Measurements from ENCODE around the gene COMMD10. TPM values are rescaled to one million over a fixed set of nuclear protein-coding genes. Genes with fewer than 3 reads are reported as not detected.

Gene COMMD10
- total RNA-seq, 1 donor from 2014 or later, result 39.8 TPM

DNA sequence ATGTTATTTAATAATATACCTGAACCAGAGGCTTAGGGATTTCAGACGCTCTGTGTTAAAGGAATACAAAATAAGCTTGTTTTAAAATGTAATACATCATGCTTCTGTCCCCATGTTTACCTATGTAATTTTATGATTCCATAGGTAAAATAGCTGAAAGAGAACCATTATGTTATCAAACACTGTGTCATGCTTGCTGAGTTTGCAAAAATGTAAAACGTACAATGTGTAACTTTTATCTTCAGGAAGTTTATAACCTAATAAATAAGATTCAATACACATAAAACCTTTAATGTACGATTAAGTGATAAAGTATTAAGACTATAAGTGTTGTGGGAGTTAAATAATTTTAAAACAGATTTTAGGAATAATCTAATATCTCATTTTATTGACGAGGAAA lies 94.1 kb downstream of the COMMD10 start:
- DNase-seq (ENCODE audit: extremely low read depth, low read depth, low spot score), result no peak

DNA sequence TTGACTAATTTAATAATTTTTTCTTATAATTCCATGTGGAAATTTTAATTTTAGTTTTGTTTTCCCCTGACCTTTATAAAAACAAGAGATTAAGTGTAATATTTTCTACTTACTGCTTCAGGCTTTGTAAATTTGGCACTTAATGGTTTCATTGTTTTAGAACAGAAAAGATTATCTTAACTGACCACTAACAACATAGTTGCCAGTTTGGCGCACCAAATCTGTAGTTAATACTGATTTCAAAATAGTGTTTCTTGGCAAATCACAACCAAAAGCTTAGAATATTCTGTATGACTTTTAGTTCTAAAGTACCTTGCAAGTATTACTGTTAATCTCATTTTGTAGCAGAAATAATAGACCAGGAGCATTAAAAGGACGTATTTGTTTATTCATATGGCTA lies 124.3 kb downstream of the COMMD10 start:
- no peak for DNase-seq (ENCODE audit: extremely low read depth, low read depth, low spot score)

DNA sequence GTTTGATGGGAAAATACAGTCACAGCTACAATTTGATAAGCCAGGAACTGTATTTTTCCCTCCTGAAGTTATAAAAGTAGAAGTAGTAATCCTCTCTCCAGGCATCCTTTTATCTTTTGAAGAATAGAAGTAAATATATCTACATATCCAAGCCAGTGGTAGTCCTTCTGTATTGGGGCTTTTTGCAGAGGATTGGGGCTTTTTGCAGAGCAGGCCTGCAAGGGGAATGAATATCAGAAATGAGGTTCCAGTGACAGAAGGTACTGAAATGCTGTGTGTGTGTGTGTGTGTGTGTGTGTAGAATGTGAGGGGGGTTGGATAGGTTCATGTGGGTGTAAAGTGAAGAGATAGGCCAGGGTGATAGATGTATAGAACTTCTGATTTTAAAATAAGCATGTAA lies 127.4 kb downstream of the COMMD10 start:
- no peak for DNase-seq (ENCODE audit: extremely low read depth, low read depth, low spot score)

DNA sequence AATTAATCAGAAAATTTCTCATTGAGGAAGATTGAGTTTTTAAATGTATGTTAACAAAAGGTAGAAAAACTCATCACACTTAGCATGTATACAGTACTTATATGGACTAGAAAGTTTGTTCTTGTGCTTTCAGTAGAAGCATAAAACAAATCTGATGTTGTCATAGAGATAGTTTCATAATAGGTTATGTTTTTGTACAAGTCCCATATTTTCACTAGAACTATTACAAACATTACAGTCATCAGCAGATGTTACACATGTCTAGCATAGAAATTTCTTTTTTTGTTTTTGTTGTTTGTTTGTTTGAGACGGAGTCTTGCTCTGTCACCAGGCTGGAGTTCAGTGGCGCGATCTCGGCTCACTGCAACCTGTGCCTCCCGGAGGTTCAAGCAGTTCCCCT lies 131.4 kb downstream of the COMMD10 start:
- DNase-seq (ENCODE audit: extremely low read depth, low read depth, low spot score), result no peak

DNA sequence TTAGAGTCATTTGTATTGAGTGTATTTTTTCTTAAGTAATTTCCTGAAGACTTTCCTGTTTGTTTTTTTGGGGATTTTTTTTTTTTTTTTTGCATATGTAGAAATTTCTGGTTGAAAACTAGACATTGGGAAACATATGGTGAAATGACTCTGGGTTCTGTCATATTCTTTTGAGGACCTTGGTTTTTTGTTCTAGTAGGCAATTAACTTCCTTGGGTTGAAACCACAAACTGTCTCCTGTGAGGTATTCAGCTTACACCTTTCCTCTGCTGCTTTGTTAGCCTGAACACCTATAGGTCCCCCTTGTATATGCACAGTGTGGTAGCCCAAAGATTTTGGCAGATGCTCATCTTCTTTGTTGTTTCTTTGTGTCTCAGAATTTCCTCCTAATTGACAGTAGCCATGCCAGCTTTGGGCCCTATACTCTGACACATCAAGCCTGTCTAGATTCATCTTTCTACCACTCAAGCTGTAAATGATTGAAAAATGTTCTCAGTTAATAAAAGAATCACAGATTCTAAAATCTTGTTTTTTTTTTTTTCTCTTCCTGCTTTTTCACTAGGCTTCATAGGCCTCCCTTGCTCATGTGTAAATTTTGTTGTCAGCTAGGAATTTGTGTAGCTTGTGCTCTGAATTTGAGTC lies 140.6 kb downstream of the COMMD10 start:
- DNase-seq (ENCODE audit: extremely low read depth, low read depth, low spot score), result no peak

DNA sequence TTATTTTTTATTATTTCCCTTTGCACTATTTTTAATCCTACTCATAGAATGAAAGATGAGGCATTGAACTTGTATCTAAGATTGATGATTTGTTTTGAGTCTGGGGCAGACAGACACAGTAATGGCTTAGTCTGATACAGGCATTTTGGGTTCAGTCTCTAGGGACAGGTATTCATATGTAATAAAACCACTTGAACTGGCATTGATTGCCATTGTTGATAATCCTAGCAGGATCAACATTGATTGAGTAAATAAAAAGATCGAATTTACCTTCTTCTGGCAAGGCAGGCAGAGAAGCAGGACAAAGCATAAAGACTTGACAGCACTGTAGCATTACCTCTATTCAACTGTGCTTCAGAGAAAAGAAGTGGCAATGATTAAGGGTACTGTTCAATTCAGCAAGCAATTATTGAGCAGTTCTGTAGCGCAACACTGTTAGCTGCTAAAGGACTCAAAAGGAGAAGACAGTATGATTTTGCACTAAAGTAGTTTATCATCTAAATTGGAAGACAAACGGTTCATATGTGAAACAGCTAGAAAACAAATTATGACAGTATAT lies 144.4 kb downstream of the COMMD10 start:
- DNase-seq (ENCODE audit: extremely low read depth, low read depth, low spot score), result no peak

DNA sequence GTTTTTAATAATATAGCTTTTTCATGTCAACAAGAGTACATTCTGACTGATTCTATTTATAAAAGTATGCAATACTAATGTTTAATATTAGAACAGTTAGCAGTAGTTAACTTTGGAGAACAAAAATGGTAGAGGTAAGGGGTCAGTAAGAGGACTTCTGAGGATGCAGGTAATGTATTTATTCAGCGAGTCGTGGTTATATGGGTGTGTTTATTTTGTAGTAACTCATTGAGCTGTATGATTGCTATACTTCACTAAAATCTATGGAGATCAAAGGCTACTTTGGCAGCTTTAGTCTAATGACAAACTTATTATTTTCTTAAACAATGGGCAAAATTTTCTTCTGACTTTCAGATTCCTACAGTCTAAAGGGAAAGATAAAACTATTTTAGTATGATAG lies 146.5 kb downstream of the COMMD10 start:
- DNase-seq (ENCODE audit: extremely low read depth, low read depth, low spot score), result no peak

DNA sequence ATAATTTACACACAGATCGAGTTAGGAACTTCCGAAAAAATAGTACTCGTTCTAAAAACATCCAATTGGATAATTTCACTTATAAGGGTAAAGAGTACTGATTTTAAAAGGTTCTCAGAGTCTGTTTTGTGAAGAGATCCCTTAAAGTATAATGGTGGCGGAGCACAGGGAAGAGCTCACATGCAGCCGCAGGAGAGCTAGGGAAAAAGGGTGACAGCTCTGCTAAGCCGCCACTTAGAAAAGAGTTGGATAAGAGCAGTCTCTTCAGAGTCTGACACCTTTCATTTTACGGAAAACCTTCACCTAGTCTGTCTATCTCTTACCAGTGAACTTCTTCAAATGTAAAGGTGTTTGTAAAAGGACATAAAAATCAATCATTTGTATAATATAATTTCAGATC lies 149.9 kb downstream of the COMMD10 start:
- DNase-seq (ENCODE audit: extremely low read depth, low read depth, low spot score), result no peak

DNA sequence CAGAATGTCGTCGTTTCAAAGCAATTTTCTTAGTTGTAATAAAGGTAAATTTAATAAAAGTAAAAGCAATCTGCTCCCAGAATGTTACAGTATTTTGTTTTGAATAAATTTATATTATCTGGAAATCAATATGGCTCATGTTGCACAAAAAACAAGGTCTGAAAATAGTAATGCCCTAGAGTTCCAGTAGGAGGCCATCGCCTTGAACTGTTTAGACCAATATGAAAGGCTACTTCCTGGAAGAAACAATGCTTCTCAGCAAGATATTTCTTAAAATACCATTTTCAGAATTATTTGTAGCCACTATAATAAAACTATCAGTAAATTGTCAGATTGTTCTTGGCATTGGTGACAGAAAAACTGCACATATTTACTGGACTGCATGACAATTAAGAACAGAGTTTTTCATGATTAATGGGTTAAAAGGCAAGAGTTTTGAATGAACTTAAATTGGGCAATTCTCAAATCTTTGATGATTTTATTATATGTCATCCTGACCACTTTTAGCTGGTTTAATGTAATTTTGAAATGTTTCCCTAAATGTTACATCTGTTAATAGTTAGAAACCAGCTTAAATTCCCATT lies 153.2 kb downstream of the COMMD10 start:
- no peak for DNase-seq (ENCODE audit: extremely low read depth, low read depth, low spot score)

DNA sequence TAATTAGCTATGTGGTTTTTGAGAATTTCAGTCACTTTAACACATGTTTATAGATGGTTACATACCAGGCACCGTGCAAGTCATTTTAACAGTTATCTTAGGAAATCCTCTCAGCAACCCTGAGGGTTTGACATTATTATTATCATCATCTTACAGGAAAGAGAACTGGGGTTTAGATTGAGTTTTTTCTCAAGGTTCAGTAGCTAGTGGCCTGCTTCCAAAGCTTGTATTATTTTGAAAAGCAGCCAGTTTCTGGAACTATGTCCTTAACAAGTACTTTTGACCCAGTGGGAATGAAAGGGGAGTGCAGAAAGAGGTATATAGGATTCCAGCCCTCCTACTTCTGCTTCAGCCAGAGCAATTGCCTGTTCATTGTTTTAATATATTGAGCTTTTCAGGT lies 157.5 kb downstream of the COMMD10 start:
- no peak for DNase-seq (ENCODE audit: extremely low read depth, low read depth, low spot score)

DNA sequence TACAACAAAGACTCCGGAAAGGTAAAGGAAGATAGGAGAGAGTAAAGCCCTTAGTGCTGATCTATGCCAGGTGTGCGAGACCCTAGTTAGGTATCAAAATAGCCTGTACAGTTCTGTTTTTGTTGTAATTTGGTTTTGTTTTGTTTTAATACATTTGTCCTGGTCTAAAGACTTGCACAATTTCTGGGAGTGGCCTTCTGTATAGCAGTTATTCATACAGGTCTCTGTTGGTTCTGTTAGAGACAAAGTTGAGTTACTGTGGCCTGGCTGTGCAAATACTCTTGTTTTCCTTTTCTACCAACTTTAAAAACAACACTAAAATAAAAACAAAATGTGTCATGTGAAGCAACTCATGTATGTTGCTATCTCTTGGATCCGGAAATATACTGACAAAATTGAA lies 163.6 kb downstream of the COMMD10 start:
- DNase-seq (ENCODE audit: extremely low read depth, low read depth, low spot score), result no peak

DNA sequence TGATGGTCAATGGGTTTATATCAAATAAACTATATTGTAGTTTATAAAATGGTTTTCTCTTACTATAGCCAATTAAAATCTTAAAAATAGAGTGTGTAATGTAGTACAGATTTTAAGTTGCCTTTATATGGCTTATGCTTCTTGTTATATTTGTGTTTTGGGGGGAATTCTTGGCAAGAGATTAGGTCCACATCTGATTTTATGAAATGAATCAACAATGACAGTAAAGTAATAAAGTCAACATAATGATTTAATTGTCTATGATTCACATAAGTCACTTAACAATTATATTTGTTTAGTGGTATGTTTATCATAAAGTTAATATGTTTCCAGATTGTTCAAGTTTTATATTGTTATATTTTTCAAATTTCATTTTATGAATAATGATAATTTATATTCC lies 164.8 kb downstream of the COMMD10 start:
- no peak for DNase-seq (ENCODE audit: extremely low read depth, low read depth, low spot score)

DNA sequence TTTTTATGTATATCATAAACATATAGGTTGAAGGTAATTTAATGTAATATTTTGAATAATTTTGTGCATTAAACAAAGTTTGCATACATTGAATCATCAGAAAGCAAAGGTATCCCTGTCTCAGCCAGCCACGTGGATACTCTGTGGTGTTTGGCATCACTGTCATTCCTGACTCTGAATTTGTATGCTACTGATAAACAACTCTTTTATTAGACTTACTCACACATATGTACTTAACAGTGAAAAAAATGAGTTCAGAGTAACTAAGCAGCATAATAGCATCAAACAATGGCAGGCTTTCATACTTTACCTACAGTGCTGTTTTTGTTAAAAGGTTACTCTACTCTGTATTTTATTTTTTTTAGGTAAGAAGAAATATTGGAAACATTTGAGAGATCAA lies 171.9 kb downstream of the COMMD10 start:
- no peak for DNase-seq (ENCODE audit: extremely low read depth, low read depth, low spot score)

DNA sequence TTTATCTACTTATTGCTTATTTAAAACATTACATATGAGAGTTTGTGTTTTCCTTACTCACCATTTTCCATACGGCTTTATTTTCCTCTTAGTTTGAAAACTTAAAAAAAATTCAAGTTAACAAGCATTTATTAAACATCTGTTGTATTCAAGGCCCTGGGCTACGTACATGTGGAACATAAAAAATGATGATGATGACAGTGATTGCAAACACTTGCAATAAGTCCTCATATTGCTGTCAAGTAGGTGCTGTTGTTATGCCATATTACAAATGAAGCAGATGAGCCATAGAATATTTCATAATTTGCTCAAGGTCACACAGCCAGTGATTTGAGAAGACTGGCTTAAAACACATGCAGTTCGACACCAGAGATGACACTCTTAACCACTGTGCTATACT lies 180.6 kb downstream of the COMMD10 start:
- no peak for DNase-seq (ENCODE audit: extremely low read depth, low read depth, low spot score)

DNA sequence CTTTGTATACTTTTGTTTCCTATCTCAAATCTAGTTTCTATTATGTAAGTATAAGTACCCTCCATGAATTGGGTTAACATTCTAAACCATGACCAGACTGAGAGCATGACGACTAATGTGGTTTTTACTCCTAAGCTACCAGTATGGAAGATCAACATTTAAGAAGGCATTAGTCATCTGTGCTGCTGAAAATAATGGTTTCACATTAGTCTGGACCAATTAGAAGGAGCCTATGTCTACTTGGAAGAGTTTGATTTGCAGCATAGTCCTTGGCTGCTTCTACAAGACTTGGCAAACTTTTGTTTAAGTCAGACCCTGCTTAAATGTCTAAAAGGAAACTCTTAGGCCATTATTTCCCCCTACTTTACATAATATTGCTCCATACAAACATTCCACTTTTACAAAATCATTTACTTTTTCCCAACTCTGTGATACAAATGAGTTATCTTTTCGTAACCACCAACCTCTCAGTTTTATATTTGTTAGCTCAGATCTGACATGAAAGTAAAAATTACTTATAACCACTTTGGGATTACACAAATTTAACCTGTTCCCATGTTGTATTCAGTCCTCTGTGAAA lies 186.7 kb downstream of the COMMD10 start:
- DNase-seq (ENCODE audit: extremely low read depth, low read depth, low spot score), result no peak

DNA sequence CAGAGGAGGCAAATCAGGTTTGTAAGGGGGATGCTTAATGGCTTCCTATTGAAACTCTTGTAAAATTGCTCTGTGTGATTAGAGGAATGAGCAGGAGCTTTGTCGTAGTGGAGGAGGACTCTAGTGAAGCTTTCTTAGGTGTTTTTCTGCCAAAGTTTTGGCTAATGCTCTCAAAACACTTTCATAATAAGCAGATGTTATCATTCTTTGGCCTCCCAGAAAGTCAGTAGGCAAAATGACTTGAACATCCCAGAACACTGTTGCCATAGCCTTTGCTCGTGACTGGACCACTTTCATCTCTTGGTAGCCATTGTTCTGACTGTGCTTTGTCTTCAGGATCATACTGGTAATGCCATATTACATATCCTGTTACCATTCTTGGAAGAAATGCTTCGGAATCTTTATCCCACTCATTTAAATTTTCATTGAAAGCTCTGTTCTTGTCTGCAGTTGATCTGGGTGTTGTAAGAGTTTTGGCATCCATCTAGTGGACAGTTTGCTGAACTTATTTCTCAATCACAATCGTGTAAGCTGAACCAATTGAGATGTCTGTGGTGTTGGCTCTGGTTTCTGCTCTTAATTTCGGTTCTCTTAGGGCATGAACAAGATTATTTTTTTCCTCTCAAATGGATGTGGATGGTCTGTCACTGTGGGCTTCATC lies 187.6 kb downstream of the COMMD10 start:
- DNase-seq (ENCODE audit: extremely low read depth, low read depth, low spot score), result no peak

DNA sequence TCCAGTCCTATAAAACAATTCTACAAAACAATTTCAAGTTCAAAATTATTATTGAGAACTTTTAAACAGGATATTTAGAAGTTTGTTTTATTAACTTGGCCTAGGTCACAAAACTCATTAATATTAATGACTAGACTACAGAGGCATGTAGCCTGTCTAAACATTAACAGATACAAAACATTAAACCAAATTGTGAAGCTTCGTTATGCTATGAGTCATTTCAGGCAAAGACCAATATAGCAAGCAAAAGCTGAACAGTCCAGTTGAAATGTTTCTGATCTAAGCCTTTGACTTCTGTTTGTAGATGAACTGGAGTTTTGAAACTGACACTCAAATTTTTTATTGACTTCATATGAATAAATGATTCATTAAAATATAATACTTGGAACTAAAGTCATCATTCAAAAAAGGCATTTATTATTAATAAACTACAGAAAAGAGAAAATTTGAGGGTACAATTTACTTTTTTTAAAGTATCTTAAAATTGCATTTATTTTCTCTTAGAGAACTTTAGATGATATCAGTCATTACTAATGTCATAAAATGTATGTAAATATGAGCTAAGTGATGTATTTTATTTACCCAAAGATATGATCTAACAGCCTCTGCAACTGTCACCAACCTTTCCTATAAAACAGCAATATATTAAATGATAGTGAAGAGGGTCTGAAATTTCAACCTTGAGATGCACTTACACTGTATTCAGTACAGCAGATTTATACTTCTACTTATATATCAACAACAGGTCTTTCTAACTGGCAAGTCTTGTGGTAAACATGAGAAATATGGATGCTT lies 188.8 kb downstream of the COMMD10 start:
- DNase-seq (ENCODE audit: extremely low read depth, low read depth, low spot score), result no peak

DNA sequence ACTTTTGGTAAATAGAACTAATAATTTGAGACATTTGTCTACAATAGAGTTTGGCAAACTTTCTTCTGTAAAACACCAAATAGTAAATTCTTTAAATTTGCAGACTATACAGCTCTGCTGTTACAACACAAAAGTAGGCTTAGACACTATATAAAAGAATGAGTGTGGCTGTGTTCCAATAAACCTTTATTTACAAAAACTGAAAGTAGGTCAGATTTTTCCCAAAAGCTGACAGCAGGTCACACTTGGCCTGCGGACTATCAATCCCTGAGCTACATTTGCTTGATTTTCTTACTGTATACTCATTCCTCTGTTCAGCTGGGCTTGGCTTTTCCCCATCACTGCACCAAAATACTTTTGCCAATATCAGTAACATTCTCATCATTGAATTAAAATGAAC lies 189.4 kb downstream of the COMMD10 start:
- DNase-seq (ENCODE audit: extremely low read depth, low read depth, low spot score), result no peak

DNA sequence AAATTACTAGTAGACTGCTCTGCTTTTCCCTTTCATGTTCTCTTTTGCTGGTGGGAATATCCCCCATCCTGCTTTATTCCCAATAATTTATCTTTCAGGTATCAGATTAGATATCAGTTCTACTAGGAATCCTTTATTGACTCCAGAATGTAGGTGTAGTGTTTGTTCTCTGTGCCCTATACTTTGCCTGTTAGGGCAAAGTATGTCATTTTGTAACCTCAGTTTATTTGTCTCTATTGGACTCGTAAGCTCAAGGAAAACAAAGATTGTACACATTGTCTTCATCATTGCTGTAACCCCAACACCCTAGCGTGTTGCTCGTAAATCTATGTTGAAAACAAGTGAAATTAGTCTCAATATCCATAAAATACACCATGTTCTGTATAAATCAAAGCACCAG lies 190.5 kb downstream of the COMMD10 start:
- DNase-seq (ENCODE audit: extremely low read depth, low read depth, low spot score), result no peak

DNA sequence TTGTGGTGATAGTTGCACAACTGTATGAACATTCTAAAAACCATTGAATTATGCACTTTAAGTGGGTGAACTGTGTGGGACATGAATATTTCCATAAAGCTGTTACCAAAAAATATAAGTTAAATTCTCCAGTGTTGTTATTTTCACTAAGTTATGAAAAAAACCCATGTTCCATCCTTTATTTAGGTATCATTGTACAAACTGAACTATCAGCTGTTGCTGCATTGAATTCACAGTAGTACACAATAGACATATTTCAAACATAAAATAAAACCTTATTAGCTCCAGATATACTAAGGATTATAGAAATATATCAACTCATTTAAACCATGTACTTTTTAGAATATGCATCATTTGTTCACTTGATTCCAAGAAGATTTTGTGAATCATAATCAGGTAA lies 192.1 kb downstream of the COMMD10 start:
- no peak for DNase-seq (ENCODE audit: extremely low read depth, low read depth, low spot score)

Measured in glomerular endothelial cell (primary cell).